IPS-NIHi7 (cell line): ENCODE results near the gene KRTAP15-1.
A peak's percentile ranks its signal among the peaks of the same experiment; 100 is the strongest.

Experiments
- DNase-seq: peaks from one replicate; pipeline ENCODE4 v3.0.0; 2012; ENCODE audit warnings: mixed read lengths; ENCODE audit errors: extremely low spot score

Gene KRTAP15-1, protein sequence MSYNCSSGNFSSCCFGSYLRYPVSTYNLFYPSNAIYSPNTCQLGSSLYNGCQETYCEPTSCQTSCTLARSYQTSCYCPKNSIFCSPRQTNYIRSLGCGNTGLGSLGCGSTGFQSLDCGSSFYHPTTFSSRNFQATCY

GRCh38 chr21:30439975-30440374, at the start of gene KRTAP15-1:
TSS of gene KRTAP15-1 (plus strand) at chr21:30440275. CDS start at chr21:30440328, 53 bp downstream.
- no peak for DNase-seq

GRCh38 chr21:30391492-30392025, 48.5 kb upstream of the KRTAP15-1 start:
- no peak for DNase-seq

GRCh38 chr21:30395731-30396130, 44.3 kb upstream of the KRTAP15-1 start, which contains the start of gene KRTAP13-1:
TSS of gene KRTAP13-1 (plus strand) at chr21:30396031. CDS start at chr21:30396087, 56 bp downstream.
- no peak for DNase-seq

- DNase-seq: peak; percentile 90
Observed at GRCh38 chr21:30408782-30409494, 31.1 kb upstream of the KRTAP15-1 start.

DNA sequence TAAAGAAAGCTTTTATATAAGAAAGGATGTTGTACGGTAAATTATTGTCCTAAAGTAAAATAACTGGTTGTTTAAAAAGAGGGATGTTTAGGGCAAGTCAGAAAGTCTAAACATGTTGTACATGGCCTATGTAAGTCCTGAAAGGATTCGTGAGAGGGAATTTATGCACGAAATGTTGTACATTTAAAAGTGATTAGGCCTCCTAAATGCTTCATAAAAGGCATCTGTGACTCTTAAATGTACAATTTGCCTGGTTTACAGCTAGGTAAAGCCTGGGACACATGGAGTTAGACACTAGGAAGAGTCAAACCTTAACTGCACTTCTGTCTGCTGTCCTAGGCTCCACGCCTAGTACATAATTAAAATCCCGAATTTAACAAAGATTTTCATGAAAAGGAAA, 24.1 kb upstream of the KRTAP15-1 start:
- DNase-seq: no peak

DNA sequence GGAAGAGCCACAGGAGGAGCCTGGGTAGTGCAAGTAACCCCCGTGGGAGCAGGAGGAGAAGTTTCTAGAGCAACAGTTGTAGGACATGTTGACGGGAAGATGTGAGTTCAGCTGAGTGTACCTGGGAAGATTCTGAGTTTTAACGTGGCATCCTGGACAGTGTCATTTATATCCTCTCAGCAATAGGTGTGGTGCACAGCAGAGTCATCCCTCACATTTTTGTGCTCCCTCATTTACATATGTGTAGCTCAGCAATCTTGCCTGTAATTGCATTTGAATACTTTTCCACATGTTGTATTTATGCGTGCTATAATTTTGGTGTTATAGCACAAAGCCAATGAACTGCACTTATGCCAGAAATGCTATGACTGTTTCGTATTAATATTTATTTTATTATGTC, 14.2 kb upstream of the KRTAP15-1 start, which contains the start of gene KRTAP13-3:
Gene KRTAP13-3 (minus strand): TSS at position 101 of the 400 bp plus-strand sequence. CDS start 14 bp downstream, at position 87.
- DNase-seq: no peak

DNA sequence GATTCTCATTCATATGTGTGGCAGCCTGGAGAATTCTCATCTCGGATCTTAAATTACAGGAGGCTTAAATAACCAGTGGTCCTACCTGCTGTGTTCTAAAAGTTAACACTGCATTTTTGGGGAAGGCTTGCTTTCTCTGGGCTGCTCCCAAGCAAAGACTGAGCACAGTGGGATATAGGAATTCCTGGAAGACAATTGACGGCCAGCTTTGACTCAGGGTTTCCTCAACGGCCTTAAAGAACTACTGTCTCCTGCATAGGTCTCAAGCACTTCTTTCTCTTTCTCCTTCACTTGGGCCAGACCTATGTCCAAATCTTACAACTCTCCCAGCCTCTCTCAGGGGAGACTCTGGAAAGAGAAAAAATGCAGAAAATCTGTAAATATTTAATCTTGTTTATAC, 13.3 kb upstream of the KRTAP15-1 start:
- peak; percentile 20 for DNase-seq

GRCh38 chr21:30430170-30430655, 9.9 kb upstream of the KRTAP15-1 start, which contains the start of gene KRTAP13-4:
TSS of gene KRTAP13-4 (plus strand) at chr21:30430220. CDS start at chr21:30430276, 56 bp downstream.
- DNase-seq: no peak

GRCh38 chr21:30434033-30434631, 5.9 kb upstream of the KRTAP15-1 start:
- peak; percentile 63 for DNase-seq

- no peak for DNase-seq
Observed at GRCh38 chr21:30437010-30437565, 3.0 kb upstream of the KRTAP15-1 start.

- DNase-seq: no peak
Observed at GRCh38 chr21:30443226-30443625, 3.2 kb downstream of the KRTAP15-1 start.

DNA sequence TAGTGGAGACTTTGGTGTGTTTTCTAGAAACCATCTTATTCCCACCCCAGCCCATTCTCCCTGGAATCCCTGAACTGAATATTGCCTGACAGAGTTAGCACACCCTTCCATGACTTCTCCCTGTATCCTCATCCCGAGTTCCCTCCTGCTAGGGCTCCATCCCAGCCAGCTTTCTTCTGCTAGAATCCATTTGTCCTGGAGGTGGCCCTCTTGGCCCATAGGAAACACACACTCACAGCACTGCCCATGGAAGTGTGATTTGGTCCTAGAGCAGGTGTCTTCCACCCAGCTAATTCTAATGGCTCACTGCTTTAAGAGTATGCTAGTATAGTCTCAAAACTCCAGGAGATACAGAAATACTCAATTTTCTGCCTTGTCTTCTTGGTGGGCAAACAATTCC, 4.1 kb downstream of the KRTAP15-1 start:
- DNase-seq: peak; percentile 21

- DNase-seq: no peak
Observed at GRCh38 chr21:30447056-30447455, 7.0 kb downstream of the KRTAP15-1 start.

- DNase-seq: no peak
Observed at GRCh38 chr21:30448514-30448913, 8.4 kb downstream of the KRTAP15-1 start.

DNA sequence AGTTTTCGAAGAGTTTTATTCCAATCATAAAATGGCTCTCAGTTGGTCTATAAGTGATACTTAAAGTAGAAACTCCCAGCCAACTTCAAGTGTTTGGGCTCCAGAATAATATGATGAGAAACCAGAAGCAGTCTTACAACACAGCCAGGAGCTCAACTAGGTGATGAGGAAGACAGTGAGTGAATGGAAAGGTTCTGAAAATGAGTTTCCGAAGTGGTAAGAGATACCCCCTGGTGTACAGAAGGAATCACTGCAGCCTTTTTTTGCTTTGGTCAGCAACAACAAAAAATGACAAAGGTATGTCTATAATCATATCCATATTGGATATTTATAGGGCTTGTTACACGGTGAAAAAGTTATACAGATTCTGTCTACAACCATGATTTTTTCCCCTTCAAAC, 23.6 kb downstream of the KRTAP15-1 start:
- peak; percentile 38 for DNase-seq

GRCh38 chr21:30468900-30469714, 29.0 kb downstream of the KRTAP15-1 start:
- no peak for DNase-seq

DNA sequence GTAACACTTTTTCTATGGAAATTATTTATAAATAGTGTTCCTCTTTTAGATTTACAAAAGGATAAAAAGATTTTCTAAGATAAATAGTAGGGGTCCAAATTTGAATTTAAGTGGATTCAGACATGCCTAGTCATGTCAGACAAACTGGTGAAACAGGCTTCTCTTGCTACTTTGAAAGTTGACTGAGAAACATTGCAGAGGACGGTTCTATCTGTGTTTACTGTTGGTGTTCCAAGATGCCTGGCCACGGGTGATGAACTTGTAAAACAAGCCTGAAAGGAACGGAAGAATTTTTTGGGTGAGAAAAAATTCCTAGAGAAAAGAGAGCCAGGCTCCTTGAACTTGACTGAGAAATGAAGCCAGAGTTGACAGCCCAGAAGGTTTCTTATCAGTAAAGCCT, 37.9 kb downstream of the KRTAP15-1 start:
- DNase-seq: no peak

DNA sequence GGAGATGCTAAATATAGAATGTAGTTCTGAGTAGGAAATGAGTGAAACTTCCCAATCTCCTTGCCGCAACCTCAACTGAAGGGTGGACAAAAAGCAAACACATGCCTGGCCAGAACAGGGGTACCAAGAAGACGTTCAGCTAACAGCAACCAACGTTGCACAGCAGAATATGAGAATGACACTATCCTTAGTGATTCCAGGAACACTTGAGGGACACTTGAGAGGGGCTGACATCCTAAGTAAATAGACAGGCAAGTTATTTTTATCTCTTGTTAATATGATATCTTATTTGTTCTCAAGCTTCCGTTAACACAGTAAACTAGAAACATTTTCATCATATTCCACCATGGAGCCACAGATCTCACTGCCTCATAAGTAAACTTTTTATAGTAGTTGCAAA, 39.2 kb downstream of the KRTAP15-1 start:
- no peak for DNase-seq

GRCh38 chr21:30480145-30480544, 40.1 kb downstream of the KRTAP15-1 start, which contains the start of gene KRTAP19-1:
TSS of gene KRTAP19-1 (minus strand) at chr21:30480367. CDS start at chr21:30480317, 50 bp downstream.
- no peak for DNase-seq

DNA sequence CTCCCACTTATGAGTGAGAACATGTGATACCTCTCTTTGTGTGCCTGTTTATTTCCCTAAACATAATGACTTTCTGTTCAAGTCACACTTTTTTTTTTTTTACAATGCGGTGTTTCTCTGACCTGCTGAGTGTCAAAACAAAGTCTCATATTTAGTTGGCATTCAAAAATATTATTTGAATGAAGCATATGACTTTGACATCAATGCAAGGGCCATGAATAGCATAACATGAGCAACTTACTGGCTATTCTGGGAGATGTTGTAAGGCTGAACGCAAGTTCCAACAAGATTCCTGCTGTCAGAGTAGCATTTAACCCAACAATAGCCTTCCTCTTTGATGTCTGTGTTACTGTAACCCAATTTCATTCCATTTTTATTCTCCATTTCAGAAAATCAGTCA, 42.1 kb downstream of the KRTAP15-1 start:
- no peak for DNase-seq

GRCh38 chr21:30486180-30486579, 46.1 kb downstream of the KRTAP15-1 start:
- no peak for DNase-seq
